SIG-M5 treated with dmso at 0.1 percent for 504 hours (cell line): ENCODE data around the gene ADAMTS4.

Experiments
- DNase-seq: peaks from one replicate; lab custom pipeline; 2025; ENCODE audit not compliant: unreplicated experiment; lab: John Stamatoyannopoulos, UW

ADAMTS4 gene

DNA sequence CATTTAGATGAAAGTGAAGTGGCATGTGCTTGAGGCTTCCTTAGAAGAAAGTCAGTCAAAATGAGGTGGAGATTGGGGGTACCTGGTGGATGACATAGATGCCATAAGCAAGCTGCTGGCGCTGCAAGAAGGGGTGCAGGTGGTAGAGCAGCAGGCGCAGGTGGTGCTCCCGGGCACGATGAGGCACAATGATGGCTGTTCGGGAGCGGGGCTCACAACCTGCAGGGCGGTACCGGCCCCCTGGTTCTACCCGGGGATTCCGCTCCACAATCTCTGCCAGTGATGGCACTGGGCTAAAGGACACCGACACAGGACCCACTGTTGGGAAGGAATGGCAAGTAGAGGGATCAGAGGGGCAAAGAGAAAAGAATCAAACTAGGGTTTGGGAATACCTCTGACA, 23.9 kb downstream of the ADAMTS4 start:
- DNase-seq, result no peak

DNA sequence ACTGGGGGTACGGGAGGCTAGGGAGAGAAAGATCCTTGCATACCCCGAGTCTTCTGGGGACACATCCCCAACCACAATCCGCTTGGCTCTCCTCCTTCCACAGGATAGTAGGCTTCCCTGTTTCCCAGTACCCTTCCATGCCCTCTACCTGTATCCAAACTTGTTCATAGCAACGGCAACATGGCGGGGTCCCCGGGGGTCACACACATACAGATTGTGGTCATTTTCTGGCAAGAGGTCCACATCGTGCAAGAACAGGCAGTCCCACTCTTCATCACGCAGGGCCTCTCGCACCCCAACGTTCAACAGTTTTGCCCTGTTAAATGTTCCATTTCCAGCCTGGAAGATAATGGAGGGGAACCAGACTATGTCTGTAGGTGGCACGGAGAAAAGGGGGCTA, 25.1 kb downstream of the ADAMTS4 start:
- DNase-seq, result no peak

DNA sequence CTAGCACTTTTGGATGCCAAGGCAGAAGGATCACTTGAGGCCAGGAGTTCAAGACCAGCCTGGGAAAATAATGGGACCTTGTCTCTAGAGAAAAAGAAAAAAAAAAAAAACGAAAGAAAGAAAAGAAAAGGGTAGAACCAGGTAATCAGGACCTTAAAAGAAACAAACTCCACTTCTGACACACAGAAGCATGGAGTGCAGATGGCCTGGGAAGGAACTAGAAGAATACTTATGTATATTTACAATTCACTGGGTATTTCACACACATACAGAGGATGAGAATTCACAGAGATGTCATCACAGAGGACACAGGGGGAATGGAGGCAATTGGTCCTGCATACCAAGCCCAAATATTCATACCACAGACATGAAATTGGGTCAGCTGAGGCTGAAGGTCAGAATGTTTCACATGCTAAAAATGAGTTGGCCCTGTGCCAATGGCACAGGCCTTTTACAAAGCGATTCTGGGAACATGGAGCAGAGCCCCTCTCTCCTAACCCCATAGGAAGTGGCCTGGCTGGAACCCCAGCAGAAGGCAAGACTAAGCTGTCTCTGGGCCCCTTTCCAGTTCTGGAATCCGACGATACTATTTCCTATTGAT, 26.0 kb downstream of the ADAMTS4 start:
- DNase-seq, result no peak

GRCh38 chr1:161172349-161172748, 26.5 kb downstream of the ADAMTS4 start:
- no peak for DNase-seq

GRCh38 chr1:161171696-161172095, 27.2 kb downstream of the ADAMTS4 start:
- no peak for DNase-seq

- no peak for DNase-seq
Measured at GRCh38 chr1:161171191-161171590, 27.7 kb downstream of the ADAMTS4 start.

DNA sequence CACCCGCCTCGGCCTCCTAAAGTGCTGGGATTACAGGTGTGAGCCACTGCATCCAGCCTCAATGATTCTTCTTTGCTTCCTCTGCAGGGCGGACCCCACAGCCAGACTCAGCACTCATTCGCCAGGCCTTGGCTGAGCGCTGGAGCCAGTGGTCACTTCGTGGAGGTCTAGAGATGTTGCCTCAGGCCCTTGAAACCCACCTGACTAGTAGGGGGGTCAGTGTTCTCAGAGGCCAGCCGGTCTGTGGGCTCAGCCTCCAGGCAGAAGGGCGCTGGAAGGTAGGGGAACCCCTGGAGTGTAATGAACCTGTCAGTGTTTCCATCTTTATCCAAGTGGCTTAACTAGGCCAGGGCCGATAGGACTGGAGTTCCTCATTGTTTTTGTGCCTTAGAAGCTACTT, 29.9 kb downstream of the ADAMTS4 start:
- DNase-seq, result no peak

- DNase-seq, result no peak
Measured at GRCh38 chr1:161166669-161167548, 31.9 kb downstream of the ADAMTS4 start.

- DNase-seq, result peak; percentile 99
Measured at GRCh38 chr1:161165742-161166668, 32.8 kb downstream of the ADAMTS4 start, which contains the start of gene PPOX. Gene PPOX (plus strand): TSS chr1:161166426. CDS start chr1:161166848, 422 bp downstream.

DNA sequence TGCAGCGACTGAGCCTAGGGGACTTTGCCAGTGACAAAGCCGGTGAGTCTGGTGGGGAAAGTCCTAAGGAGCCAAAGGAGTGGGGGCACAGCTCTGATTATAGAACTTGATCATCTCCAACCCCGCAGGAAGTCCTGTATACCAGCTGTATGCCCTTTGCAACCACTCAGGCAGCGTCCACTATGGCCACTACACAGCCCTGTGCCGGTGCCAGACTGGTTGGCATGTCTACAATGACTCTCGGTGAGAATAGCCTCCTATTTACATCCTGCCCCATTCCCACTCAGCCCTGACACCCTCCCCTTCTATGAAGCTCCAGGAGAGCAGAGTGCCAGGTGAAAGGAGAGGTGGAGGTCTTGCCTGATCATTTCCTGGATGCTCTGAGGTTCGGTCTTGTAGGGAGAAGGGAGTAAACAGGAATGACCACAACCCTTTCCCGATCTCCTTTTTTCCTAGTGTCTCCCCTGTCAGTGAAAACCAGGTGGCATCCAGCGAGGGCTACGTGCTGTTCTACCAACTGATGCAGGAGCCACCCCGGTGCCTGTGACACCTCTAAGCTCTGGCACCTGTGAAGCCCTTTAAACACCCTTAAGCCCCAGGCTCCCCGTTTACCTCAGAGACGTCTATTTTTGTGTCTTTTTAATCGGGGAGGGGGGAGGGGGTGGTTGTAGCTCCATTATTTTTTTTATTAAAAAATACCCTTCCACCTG, 33.8 kb downstream of the ADAMTS4 start:
- DNase-seq, result no peak

DNA sequence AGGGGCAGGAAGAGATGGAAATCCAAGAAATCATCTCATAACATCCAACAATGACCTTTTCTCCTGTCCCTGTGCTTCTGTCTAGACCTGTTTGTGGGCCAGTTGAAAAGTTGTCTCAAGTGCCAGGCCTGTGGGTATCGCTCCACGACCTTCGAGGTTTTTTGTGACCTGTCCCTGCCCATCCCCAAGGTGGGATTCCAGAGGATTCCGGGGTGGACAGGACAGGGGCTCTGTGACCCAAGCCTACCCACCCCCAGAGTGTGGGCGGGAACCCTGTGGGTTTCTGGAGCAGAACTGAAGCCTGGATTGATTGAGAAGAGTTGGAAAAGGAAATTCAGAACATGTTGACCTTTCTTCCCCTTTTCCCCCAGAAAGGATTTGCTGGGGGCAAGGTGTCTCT, 35.1 kb downstream of the ADAMTS4 start:
- DNase-seq, result no peak

DNA sequence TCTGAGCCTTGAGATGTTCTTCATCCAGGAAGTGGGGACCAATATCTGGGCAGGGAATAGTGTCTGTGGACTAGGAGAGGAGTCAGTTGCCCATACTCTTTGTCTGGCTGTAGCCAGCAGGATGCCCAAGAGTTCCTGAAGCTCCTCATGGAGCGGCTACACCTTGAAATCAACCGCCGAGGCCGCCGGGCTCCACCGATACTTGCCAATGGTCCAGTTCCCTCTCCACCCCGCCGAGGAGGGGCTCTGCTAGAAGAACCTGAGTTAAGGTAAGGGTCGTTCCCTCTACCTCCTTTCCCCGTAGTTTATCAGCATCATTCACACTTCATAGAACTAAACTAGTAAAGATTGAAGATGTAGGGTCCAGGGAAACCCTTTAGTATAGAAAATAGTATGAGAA, 36.0 kb downstream of the ADAMTS4 start:
- no peak for DNase-seq

GRCh38 chr1:161162052-161162451, 36.8 kb downstream of the ADAMTS4 start:
- DNase-seq, result no peak

GRCh38 chr1:161161652-161162051, 37.2 kb downstream of the ADAMTS4 start:
- no peak for DNase-seq

DNA sequence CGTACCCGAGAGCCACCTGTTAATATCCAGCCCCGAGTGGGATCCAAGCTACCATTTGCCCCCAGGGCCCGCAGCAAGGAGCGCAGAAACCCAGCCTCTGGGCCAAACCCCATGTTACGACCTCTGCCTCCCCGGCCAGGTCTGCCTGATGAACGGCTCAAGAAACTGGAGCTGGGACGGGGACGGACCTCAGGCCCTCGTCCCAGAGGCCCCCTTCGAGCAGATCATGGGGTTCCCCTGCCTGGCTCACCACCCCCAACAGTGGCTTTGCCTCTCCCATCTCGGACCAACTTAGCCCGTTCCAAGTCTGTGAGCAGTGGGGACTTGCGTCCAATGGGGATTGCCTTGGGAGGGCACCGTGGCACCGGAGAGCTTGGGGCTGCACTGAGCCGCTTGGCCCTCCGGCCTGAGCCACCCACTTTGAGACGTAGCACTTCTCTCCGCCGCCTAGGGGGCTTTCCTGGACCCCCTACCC, 38.1 kb downstream of the ADAMTS4 start:
- no peak for DNase-seq

- peak; percentile 53 for DNase-seq
Measured at GRCh38 chr1:161159913-161160243, 39.0 kb downstream of the ADAMTS4 start.

- peak; percentile 95 for DNase-seq
Measured at GRCh38 chr1:161159087-161159912, 39.6 kb downstream of the ADAMTS4 start, which contains the start of gene USP21. Gene USP21 (plus strand): TSS chr1:161159500. CDS start chr1:161160641, 1,141 bp downstream.

- DNase-seq, result no peak
Measured at GRCh38 chr1:161158316-161159010, 40.4 kb downstream of the ADAMTS4 start.

DNA sequence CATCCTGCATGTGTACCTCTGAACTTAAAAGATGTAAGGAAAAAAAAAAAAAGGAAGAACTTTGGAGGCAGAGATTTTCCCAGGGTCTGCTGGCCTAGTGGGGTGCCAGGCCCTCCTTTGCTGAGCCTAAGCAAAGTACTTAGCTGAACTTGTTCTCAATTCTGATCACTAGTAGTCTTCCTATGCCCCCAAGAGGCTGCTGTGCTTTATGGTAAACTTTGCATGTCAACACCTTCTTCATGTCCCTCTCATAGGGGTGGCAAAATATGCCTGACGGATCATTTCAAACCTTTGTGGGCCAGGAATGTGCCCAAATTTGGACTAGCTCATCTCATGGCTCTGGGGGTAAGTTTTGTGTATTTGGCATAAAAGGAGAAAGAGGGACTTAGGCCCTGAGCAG, 41.0 kb downstream of the ADAMTS4 start:
- no peak for DNase-seq
